NCI-H2227 (cell line): Measurements from ENCODE around the gene NOD1.

ENCODE experiments used
- DNase-seq: peaks from one replicate; lab custom pipeline; 2025; ENCODE audit not compliant: unreplicated experiment; lab: John Stamatoyannopoulos, UW

The NOD1 gene

GRCh38 chr7:30470771-30471170 is 7.8 kb downstream of the NOD1 start:
- no peak for DNase-seq

DNA sequence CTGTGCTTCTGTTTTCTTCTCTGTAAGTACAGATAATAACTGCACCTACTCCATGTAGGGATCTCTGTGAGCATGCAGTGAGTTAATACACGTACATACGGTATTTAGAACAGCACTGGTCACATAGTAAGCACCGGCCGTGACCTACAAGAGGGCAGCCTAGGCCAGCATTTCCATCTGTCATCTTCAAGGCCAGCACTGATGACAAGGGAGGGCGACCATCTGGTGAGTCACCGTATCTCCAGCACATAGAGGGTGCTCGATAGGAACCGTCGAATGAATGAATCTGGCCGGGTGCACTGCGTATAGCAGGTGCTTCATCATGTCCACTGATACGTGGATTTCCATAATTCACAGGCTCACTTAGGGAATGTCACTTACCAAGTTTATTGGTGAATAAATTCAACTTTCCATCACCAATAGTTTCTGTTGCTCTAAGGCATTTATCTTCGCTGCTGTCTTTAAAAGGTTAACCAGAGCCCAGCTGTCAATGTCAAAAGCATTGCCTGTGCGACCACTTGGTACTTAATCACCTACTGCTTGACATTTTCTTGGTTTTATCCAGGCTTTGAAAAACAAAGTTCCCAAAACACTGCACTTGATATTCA is 8.3 kb downstream of the NOD1 start:
- no peak for DNase-seq

DNA sequence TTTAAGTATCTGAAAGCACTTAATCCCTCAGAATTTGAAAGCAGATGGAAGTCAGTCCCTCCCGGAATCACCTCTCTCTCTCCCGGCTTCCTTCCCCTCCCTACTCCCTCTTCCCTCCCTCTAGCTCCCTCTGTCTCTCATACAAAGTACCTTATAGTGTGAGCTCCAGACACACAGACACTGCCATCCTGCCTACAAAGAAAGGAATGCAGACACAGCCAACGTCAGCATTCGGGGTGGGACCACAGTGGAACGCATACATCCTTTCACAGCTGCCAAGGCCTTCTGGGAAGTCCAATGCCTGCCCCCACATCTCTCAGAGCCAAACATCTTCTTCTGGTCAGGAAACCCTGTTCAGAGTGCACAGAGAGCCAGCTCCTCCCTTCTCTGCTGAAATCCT is 9.3 kb downstream of the NOD1 start:
- peak; percentile 60 for DNase-seq

GRCh38 chr7:30468791-30469190 is 9.8 kb downstream of the NOD1 start:
- DNase-seq, result no peak

DNA sequence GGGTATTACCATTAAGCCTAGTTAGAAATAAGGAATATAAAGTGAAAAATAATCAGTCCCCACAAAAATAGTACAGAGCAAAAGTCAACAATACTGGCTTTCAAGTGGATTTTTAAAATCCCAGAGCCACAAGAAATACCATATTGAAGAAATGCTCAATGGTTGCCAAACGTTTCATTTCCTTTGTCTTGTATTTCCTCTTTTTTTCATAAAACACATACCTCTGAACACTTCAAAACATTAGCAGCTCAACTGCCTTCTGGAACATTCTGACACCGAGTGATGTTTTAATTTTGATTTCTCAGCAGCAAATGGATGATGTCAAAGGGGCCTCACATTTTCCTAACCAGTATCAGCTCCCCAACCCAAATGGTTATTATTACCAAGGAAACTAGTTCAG is 10.5 kb downstream of the NOD1 start:
- DNase-seq, result no peak

GRCh38 chr7:30467271-30467670 is 11.3 kb downstream of the NOD1 start:
- DNase-seq, result no peak

DNA sequence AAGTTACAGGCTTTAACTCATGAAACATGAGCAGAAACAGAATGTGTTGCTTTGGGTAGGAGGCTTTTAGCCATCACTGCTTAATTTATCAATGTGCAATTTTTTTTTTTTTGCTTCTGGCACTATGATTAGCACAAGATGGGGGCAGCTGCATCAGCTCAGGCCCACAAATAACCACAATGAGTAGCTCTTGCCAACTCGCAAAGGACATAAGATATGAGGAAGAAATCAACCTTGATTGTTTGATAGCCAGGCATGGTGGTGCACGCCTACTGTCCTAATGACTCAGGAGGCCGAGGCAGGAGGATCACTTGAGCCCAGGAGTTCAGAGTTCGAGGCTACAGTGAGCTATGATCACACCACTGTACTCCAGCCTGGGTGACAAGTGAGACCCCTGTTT is 12.3 kb downstream of the NOD1 start:
- DNase-seq, result no peak

- DNase-seq, result no peak
Observed at GRCh38 chr7:30465811-30466180, 12.8 kb downstream of the NOD1 start.

DNA sequence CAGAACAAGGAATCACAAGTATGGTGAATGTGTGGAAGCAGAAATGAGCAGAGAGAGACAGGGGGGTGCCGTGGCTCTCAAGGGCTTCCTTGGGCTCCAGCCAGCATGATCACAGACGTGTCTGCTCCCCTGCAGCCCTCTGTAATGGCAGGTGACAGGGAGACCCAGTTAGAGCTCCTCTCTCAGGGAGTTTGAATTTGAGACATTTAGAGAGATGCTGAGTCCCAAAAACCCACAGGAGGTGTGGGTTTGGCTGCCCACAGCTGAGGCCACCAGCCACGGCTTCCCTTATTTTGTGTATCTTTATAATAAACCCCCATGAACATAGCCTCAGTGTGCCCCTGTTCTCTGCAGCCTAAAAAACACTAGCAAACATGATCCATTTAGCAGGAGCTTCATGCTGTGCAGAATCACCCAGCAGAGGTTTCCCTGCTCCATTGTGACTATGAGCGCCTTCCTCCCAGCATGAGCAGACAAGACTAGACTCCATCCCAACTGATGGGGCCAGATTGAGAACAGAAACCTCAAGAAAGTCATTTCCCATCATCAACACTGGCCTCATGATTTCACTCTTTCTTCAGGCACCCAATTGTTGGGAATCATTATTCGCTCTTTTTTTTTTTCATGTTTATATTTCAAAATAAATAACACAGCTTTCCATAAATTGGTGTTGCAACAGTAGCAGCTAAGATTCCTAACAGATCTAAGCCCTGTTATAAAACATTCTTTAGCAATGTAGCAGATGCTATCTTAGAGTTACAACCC is 13.4 kb downstream of the NOD1 start:
- no peak for DNase-seq

DNA sequence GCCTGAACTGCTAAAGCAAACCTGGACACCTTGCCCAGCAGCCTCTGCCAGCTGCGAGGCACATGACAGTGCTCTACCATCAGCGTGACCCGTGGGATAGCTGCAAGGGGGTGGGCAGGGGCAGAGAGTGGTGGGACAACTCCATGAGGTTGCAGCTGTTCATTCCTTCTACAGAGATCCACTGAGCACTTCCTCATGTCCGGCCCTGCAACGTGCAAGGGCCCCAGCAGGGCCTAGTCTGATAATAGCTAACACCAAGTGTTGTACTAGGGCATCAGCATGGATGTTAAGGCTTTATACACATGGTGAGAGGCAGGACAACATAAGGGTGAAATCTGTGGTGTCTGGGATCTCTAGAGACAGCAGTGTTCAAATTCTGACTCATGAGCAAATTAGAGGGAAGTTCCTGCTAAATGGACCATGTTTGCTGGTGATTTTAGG is 14.3 kb downstream of the NOD1 start:
- no peak for DNase-seq

DNA sequence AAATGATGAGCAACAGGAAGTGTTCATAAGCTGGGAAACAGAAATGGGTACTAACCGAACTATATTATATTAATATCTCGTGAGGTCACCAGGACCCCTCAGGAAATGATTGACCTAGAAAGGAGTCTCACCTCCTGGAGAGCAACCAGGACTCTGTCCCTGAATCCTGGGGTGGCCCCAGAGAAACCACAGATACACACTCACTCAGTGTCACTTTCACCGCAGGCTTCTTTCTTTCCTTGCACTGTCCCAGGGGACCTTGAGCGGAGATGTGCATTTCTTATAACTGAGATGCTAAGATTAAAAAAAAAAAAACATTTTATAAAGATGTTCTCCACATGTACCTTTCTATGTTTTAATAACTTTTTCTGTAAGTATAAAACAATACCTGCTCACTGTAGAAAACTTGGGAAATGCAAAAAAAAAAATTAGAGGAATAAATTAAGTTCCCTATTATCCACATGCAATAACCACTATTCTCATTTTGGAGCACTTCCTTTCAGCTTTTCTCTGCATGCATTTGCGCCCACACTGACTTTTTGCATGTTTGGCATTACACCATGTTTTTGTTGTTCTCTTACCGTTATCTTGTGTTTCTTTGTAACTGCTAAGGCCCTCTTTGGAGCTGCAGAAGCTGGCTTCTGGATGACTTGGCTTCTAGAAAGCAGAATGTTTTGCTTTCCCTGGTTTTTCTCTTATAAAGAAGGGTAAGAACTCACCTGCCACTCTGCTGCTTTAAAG is 15.0 kb downstream of the NOD1 start:
- DNase-seq, result no peak

DNA sequence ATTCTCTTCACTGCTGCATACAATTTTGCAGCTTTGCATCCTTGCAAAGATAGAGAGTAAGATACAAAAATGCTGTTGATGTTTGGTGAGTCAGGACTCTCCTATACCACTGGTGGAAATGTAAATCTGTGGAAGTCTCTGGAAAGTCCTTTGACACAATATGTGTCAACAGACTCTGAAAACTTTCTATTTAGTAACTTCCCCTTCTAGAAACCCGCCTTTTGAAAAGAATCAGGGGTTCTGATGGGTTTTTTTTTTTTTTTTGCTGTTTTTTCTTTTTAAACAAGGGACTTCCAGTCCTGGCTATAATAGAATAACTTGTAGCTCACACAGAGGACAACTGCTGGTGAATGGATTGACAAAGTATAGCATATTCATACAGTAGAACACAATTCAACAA is 16.4 kb downstream of the NOD1 start:
- DNase-seq, result no peak

GRCh38 chr7:30460246-30460633 is 18.3 kb downstream of the NOD1 start:
- DNase-seq, result no peak

GRCh38 chr7:30459591-30460245 is 18.9 kb downstream of the NOD1 start:
- DNase-seq, result peak; percentile 3

DNA sequence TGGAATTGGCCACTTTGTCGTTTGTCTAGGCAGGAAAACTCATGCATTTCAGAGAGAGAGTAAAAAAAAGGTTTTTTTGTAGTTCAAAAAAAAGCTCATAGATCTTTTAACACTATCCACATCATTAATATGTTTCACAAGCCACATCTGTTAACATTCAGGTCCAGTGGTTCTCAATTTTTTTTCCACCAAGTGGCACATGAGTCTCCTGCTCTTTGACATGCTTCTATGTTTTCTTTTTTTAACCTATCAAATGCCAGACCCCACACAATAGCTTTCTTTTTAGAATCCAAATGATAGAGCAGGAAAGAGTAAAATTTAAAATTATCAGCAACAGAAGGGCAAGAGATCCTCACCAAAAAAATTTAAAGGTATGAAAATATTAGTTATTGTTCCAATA is 20.3 kb downstream of the NOD1 start:
- no peak for DNase-seq

DNA sequence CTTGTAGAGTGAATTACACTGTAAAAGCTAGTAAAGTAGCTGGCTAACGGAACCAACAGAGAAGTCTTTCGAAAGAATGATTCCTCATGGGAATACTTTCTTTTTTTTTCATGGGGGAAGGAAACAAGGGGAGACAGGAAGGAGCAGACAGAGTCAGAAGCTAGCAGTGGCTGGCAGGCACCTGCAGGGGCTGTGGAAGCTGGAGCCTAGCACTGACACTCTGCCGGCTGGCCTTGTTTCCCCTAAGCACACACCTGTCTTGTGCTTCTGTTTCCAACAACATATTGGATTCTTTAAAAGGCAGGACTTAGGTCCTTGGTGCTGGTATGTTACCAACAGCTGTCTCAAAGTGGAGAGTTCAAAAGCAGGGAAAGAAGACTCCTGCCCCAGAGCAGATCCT is 24.7 kb downstream of the NOD1 start:
- DNase-seq, result no peak

DNA sequence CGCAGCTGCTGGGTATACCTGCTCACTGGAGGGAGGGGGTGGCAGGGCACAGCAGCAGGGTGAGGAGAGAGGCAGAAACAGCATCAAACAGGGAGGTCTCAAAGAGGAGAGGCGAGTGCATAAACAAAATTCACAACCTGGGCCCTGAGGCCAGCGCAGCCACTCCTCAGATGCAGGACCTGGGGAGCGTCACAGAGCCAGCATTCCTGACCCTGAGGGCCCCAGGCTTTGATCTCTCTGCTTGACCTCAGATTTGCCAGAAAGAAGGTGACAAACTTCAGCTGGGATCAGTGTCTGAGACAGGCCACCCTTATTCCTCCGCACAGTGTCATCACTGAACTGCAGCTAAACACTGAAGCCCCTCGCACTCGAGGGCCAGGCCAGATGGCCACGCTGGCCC is 25.6 kb downstream of the NOD1 start:
- DNase-seq, result no peak

DNA sequence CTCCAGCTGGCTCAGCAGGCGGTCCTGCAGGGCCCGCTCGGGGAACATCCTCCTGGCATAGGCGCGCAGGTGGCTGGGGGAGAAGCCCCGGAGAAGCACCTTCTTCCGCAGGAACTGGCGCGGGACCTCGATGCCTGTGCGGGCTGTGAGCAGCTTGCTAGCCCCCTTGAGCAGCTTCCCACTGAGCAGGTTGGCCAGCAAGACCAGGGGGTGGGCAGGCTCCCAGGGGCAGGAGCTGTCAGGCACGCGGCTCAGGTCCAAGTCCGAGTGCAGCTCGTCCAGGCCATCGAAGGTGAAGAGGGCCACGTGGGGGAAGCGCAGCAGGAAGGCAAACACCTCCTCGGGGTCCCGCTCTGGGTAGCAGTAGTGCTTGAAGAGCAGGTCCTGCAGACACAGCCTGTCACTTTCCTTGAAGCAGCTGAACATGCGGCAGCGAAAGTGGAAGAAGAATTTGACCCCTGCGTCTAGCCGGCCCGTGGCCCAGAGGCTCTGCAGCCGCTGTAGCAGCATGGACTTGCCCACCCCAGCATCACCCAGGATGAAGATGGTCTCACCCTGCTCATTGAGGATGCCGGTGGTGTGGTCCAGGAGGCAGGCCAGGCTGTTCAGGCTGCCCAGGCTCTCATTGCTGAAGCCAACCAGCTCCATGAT is 26.2 kb downstream of the NOD1 start:
- no peak for DNase-seq

GRCh38 chr7:30451539-30452279 is 26.9 kb downstream of the NOD1 start:
- DNase-seq, result no peak

- no peak for DNase-seq
Observed at GRCh38 chr7:30450983-30451497, 27.5 kb downstream of the NOD1 start.
